ENCODE measurements around the gene ELMOD3. TPM values are rescaled to one million over a fixed set of nuclear protein-coding genes. Genes with fewer than 3 reads are reported as not detected.

The ELMOD3 gene
- total RNA-seq, 2 donors from 2014 or later: 12.4 to 18.9 TPM

- peak overlapping the region; percentile 80 for H3K27ac ChIP-seq (ENCODE audit: low read depth, low read length)
- no peaks in the 10 kb centered on the region for H3K27me3 Mint-ChIP-seq (ENCODE audit: insufficient read depth)
- no peaks in the 10 kb centered on the region for H3K36me3 ChIP-seq (ENCODE audit: control insufficient read depth, insufficient read depth, low read length)
- WGBS, 2 experiments (ENCODE audit: insufficient coverage in 1 of 2, insufficient read length in 1 of 2): 33 to 50% methylated on average over 3 to 22 of the region's 22 CpGs
- H3K27me3 ChIP-seq (ENCODE audit: control insufficient read depth, insufficient read depth, low read length, poor library complexity, severe bottlenecking): no peaks in the 10 kb centered on the region
- no peaks in the 10 kb centered on the region for H3K9me3 ChIP-seq (ENCODE audit: control insufficient read depth, low read length)
- peak overlapping the region; percentile 10 for H3K4me3 Mint-ChIP-seq
- H3K27ac Mint-ChIP-seq: peak overlapping the region; percentile 86
- no peaks in the 10 kb centered on the region for H3K36me3 Mint-ChIP-seq (ENCODE audit: low read depth)
- peak; percentile 98 for DNase-seq
- H3K9ac ChIP-seq (ENCODE audit: extremely low read depth, low read length, poor library complexity, severe bottlenecking): no peak overlapping the region
- peak; percentile 100 for TF ChIP-seq CTCF (conservative IDR thresholded peaks at IDR 0.05)
- H3K4me3 ChIP-seq (ENCODE audit: low read length): no peak overlapping the region
- peaks cover 33% of the 10 kb centered on the region for H3K4me1 Mint-ChIP-seq
- peaks cover 16% of the 10 kb centered on the region for H3K4me1 ChIP-seq (ENCODE audit: control insufficient read depth, insufficient read depth, low read length)
- H3K9me3 Mint-ChIP-seq: no peaks in the 10 kb centered on the region
Observed at GRCh38 chr2:85420536-85421259, 66.1 kb downstream of the ELMOD3 start.

GRCh38 chr2:85421260-85422071, 66.9 kb downstream of the ELMOD3 start:
- H3K27ac Mint-ChIP-seq: peak overlapping the region; percentile 86

GRCh38 chr2:85422072-85422457, 67.5 kb downstream of the ELMOD3 start:
- Mint-ChIP-seq H3K36me3 (ENCODE audit: low read depth) (no peaks in the 10 kb centered on the region), H3K4me1 (peaks cover 41% of the 10 kb centered on the region), H3K4me3 (no peak overlapping the region), H3K27me3 (ENCODE audit: insufficient read depth) (no peaks in the 10 kb centered on the region), H3K9me3 (no peaks in the 10 kb centered on the region), H3K27ac (peak overlapping the region; percentile 86)
- Histone ChIP-seq H3K9ac (ENCODE audit: extremely low read depth, low read length, poor library complexity, severe bottlenecking) (no peak overlapping the region), H3K27ac (ENCODE audit: low read depth, low read length) (no peak overlapping the region), H3K4me1 (ENCODE audit: control insufficient read depth, insufficient read depth, low read length) (peaks cover 16% of the 10 kb centered on the region), H3K36me3 (ENCODE audit: control insufficient read depth, insufficient read depth, low read length) (no peaks in the 10 kb centered on the region), H3K27me3 (ENCODE audit: control insufficient read depth, insufficient read depth, low read length, poor library complexity, severe bottlenecking) (no peaks in the 10 kb centered on the region), H3K4me3 (ENCODE audit: low read length) (no peak overlapping the region), H3K9me3 (ENCODE audit: control insufficient read depth, low read length) (no peaks in the 10 kb centered on the region)
- 88 to 100% methylated on average over 1 to 2 of the region's 2 CpGs for WGBS, 2 experiments (ENCODE audit: insufficient coverage in 1 of 2, insufficient read length in 1 of 2)
- DNase-seq: no peak
- TF ChIP-seq CTCF (conservative IDR thresholded peaks at IDR 0.05): no peak

More at GRCh38 chr2:85421260-85422071, 66.9 kb downstream of the ELMOD3 start:
- H3K4me1 Mint-ChIP-seq: peaks cover 35% of the 10 kb centered on the region
- DNase-seq: no peak
- H3K27me3 ChIP-seq (ENCODE audit: control insufficient read depth, insufficient read depth, low read length, poor library complexity, severe bottlenecking): no peaks in the 10 kb centered on the region
- no peaks in the 10 kb centered on the region for H3K36me3 Mint-ChIP-seq (ENCODE audit: low read depth)
- peak overlapping the region; percentile 10 for H3K4me3 Mint-ChIP-seq
- H3K36me3 ChIP-seq (ENCODE audit: control insufficient read depth, insufficient read depth, low read length): no peaks in the 10 kb centered on the region
- TF ChIP-seq CTCF (conservative IDR thresholded peaks at IDR 0.05): no peak
- H3K27me3 Mint-ChIP-seq (ENCODE audit: insufficient read depth): no peaks in the 10 kb centered on the region
- no peaks in the 10 kb centered on the region for H3K9me3 Mint-ChIP-seq
- WGBS, 2 experiments (ENCODE audit: insufficient coverage in 1 of 2, insufficient read length in 1 of 2): 77 to 80% methylated on average over 11 to 13 of the region's 13 CpGs
- H3K4me3 ChIP-seq (ENCODE audit: low read length): no peak overlapping the region
- H3K9ac ChIP-seq (ENCODE audit: extremely low read depth, low read length, poor library complexity, severe bottlenecking): no peak overlapping the region
- H3K27ac ChIP-seq (ENCODE audit: low read depth, low read length): peak overlapping the region; percentile 80
- H3K4me1 ChIP-seq (ENCODE audit: control insufficient read depth, insufficient read depth, low read length): peaks cover 16% of the 10 kb centered on the region
- no peaks in the 10 kb centered on the region for H3K9me3 ChIP-seq (ENCODE audit: control insufficient read depth, low read length)

All from endodermal cell (in vitro differentiated cells).